Brain microvascular endothelial cell (primary cell): Measurements from ENCODE around the gene ANO8.

Source experiments
- DNase-seq: peaks from one replicate; pipeline ENCODE4 v3.0.0-alpha.2; 2020
- H3K27ac ChIP-seq: fragments of 250-450 bp; sonication (Bioruptor Pico); 2 replicates; pipeline ENCODE4 v1.5.1; 2020; ENCODE audit warnings: mild to moderate bottlenecking, moderate library complexity
- H3K27me3 ChIP-seq: fragments of 250-450 bp; sonication (Bioruptor Pico); replicated peaks from 2 replicates; pipeline ENCODE4 v1.5.1; 2020; ENCODE audit warnings: mild to moderate bottlenecking
- H3K36me3 ChIP-seq: fragments of 250-450 bp; sonication (Bioruptor Pico); replicated peaks from 2 replicates; pipeline ENCODE4 v1.5.1; 2020; ENCODE audit warnings: mild to moderate bottlenecking
- H3K4me3 ChIP-seq: 2 replicates; pipeline ENCODE4 v1.5.1; 2011; ENCODE audit warnings: low read depth, mild to moderate bottlenecking, control low read depth, low read length, moderate library complexity
- CTCF ChIP-seq: IDR thresholded peaks from 2 replicates; pipeline ENCODE4 v1.5.1; 2011; ENCODE audit warnings: low read depth, mild to moderate bottlenecking, moderate library complexity, low read length, control low read depth, inconsistent platforms; ENCODE audit errors: missing control alignments
- in situ Hi-C: cut with HindIII; loops from 2 replicates; pipeline ENCODE4 v1.10.0; 2017; ENCODE audit warnings: low sequenced_read_pairs, low pct_ligation_motif_present

The ANO8 gene

GRCh38 chr19:17305216-17305516 is 29.5 kb downstream of the ANO8 start:
- peak overlapping the region; percentile 84 for H3K4me3 ChIP-seq
- TF ChIP-seq CTCF: no peak
- H3K27me3 ChIP-seq: no peaks in the 10 kb centered on the region
- DNase-seq: no peak
- in situ Hi-C loops: no loop called here
- no peaks in the 10 kb centered on the region for H3K36me3 ChIP-seq
- H3K27ac ChIP-seq: no peak overlapping the region

GRCh38 chr19:17304386-17305215 is 30.1 kb downstream of the ANO8 start:
- TF ChIP-seq CTCF: no peak
- Histone ChIP-seq H3K4me3 (no peak overlapping the region), H3K27ac (no peak overlapping the region), H3K36me3 (no peaks in the 10 kb centered on the region), H3K27me3 (no peaks in the 10 kb centered on the region)
- no peak for DNase-seq
- in situ Hi-C loops: no loop called here

GRCh38 chr19:17303940-17304267 is 30.8 kb downstream of the ANO8 start:
- DNase-seq: no peak
- no peaks in the 10 kb centered on the region for H3K27me3 ChIP-seq
- no peak for TF ChIP-seq CTCF
- H3K36me3 ChIP-seq: no peaks in the 10 kb centered on the region
- in situ Hi-C loops: no loop called here
- H3K4me3 ChIP-seq: no peak overlapping the region
- no peak overlapping the region for H3K27ac ChIP-seq

- TF ChIP-seq CTCF: peak; percentile 38
- H3K4me3 ChIP-seq: peak within 1 kb of the TSS; percentile 61
- in situ Hi-C loops: no loop called here
- H3K36me3 ChIP-seq: no peaks in the 10 kb centered on the region
- no peak within 1 kb of the TSS for H3K27ac ChIP-seq
- peak; percentile 89 for DNase-seq
- H3K27me3 ChIP-seq: no peaks in the 10 kb centered on the region
Observed at GRCh38 chr19:17303167-17303939, 31.3 kb downstream of the ANO8 start, which contains the start of gene ABHD8. Gene ABHD8 (minus strand): TSS chr19:17303425. CDS start chr19:17301616, 1,809 bp downstream.

- H3K4me3 ChIP-seq: peak overlapping the region; percentile 61
- no peak for TF ChIP-seq CTCF
- no peak overlapping the region for H3K27ac ChIP-seq
- DNase-seq: no peak
- in situ Hi-C loops: no loop called here
- H3K36me3 ChIP-seq: no peaks in the 10 kb centered on the region
- no peaks in the 10 kb centered on the region for H3K27me3 ChIP-seq
Observed at GRCh38 chr19:17302391-17303166, 32.1 kb downstream of the ANO8 start.
